Activated naive CD8-positive, alpha-beta T cell (primary cell): ENCODE data around the gene NDUFB5.
"Not testable (repeated sequence)": the region's sequence is repeated elsewhere in the genome, so short reads cannot be mapped to it uniquely, and the experiment has no call there.

ENCODE experiments used
- H3K27ac Mint-ChIP-seq: one replicate; pipeline ENCODE4 v1.8.0; 2021; ENCODE audit warnings: mixed read lengths
- H3K27me3 Mint-ChIP-seq: one replicate; pipeline ENCODE4 v1.8.0; 2021; ENCODE audit warnings: mixed read lengths
- H3K36me3 Mint-ChIP-seq: one replicate; pipeline ENCODE4 v1.8.0; 2021; ENCODE audit warnings: mixed read lengths
- H3K4me1 Mint-ChIP-seq: one replicate; pipeline ENCODE4 v1.8.0; 2021; ENCODE audit warnings: low read depth, mixed read lengths
- H3K4me3 Mint-ChIP-seq: one replicate; pipeline ENCODE4 v1.8.0; 2021; ENCODE audit warnings: mild to moderate bottlenecking, mixed read lengths
- H3K9me3 Mint-ChIP-seq: one replicate; pipeline ENCODE4 v1.8.0; 2021; ENCODE audit warnings: low read depth, mixed read lengths

The NDUFB5 gene

GRCh38 chr3:179608931-179609720 is 4.5 kb downstream of the NDUFB5 start:
- H3K4me3 Mint-ChIP-seq, result peak overlapping the region; percentile 48
- peaks cover 42% of the 10 kb centered on the region for H3K4me1 Mint-ChIP-seq
- peak overlapping the region; percentile 91 for H3K27ac Mint-ChIP-seq
- no peaks in the 10 kb centered on the region for H3K9me3 Mint-ChIP-seq
- peaks cover 4% of the 10 kb centered on the region for H3K36me3 Mint-ChIP-seq
- H3K27me3 Mint-ChIP-seq, result no peaks in the 10 kb centered on the region

GRCh38 chr3:179610066-179610465 is 5.5 kb downstream of the NDUFB5 start:
- Mint-ChIP-seq H3K4me3 (no peak overlapping the region), H3K36me3 (peaks cover 4% of the 10 kb centered on the region), H3K27ac (no peak overlapping the region), H3K4me1 (peaks cover 36% of the 10 kb centered on the region), H3K9me3 (no peaks in the 10 kb centered on the region), H3K27me3 (no peaks in the 10 kb centered on the region)

- Mint-ChIP-seq H3K4me3 (no peak overlapping the region), H3K27ac (no peak overlapping the region), H3K27me3 (no peaks in the 10 kb centered on the region), H3K36me3 (peaks cover 6% of the 10 kb centered on the region), H3K9me3 (no peaks in the 10 kb centered on the region), H3K4me1 (peaks cover 16% of the 10 kb centered on the region)
These were observed 9.2 kb downstream of the NDUFB5 start for GRCh38 chr3:179613807-179614206.

- H3K36me3 Mint-ChIP-seq, result peaks cover 8% of the 10 kb centered on the region
- no peak overlapping the region for H3K27ac Mint-ChIP-seq
These were observed 11.0 kb downstream of the NDUFB5 start for GRCh38 chr3:179615458-179616173.

GRCh38 chr3:179622023-179622422 is 17.4 kb downstream of the NDUFB5 start:
- H3K4me1 Mint-ChIP-seq, result no peaks in the 10 kb centered on the region
- H3K27ac Mint-ChIP-seq, result no peak overlapping the region
- no peak overlapping the region for H3K4me3 Mint-ChIP-seq
- H3K9me3 Mint-ChIP-seq, result no peaks in the 10 kb centered on the region
- no peaks in the 10 kb centered on the region for H3K27me3 Mint-ChIP-seq
- H3K36me3 Mint-ChIP-seq, result peaks cover 15% of the 10 kb centered on the region

More at GRCh38 chr3:179615458-179616173, 11.0 kb downstream of the NDUFB5 start:
- H3K27me3 Mint-ChIP-seq, result no peaks in the 10 kb centered on the region
- H3K9me3 Mint-ChIP-seq, result no peaks in the 10 kb centered on the region
- no peak overlapping the region for H3K4me3 Mint-ChIP-seq
- peaks cover 7% of the 10 kb centered on the region for H3K4me1 Mint-ChIP-seq

GRCh38 chr3:179624451-179624850 is 19.9 kb downstream of the NDUFB5 start:
- H3K9me3 Mint-ChIP-seq, result no peaks in the 10 kb centered on the region
- H3K27ac Mint-ChIP-seq, result no peak overlapping the region
- no peaks in the 10 kb centered on the region for H3K4me1 Mint-ChIP-seq
- H3K27me3 Mint-ChIP-seq, result no peaks in the 10 kb centered on the region
- peaks cover 12% of the 10 kb centered on the region for H3K36me3 Mint-ChIP-seq
- H3K4me3 Mint-ChIP-seq, result no peak overlapping the region

- H3K27ac Mint-ChIP-seq, result no peak overlapping the region
- H3K27me3 Mint-ChIP-seq, result no peaks in the 10 kb centered on the region
- no peak overlapping the region for H3K4me3 Mint-ChIP-seq
- H3K36me3 Mint-ChIP-seq, result peaks cover under 1% of the 10 kb centered on the region
- H3K9me3 Mint-ChIP-seq, result no peaks in the 10 kb centered on the region
- H3K4me1 Mint-ChIP-seq, result no peaks in the 10 kb centered on the region
These were observed 26.3 kb downstream of the NDUFB5 start for GRCh38 chr3:179630753-179631451.

- Mint-ChIP-seq H3K36me3 (peaks cover 2% of the 10 kb centered on the region), H3K4me1 (no peaks in the 10 kb centered on the region), H3K27me3 (no peaks in the 10 kb centered on the region), H3K27ac (no peak overlapping the region), H3K9me3 (no peaks in the 10 kb centered on the region), H3K4me3 (no peak overlapping the region)
These were observed 35.9 kb downstream of the NDUFB5 start for GRCh38 chr3:179640469-179640868.

GRCh38 chr3:179642871-179643270 is 38.3 kb downstream of the NDUFB5 start:
- Mint-ChIP-seq H3K9me3 (no peaks in the 10 kb centered on the region), H3K4me3 (no peak overlapping the region), H3K4me1 (no peaks in the 10 kb centered on the region), H3K36me3 (peaks cover 2% of the 10 kb centered on the region), H3K27ac (no peak overlapping the region), H3K27me3 (no peaks in the 10 kb centered on the region)

GRCh38 chr3:179643837-179644236 is 39.2 kb downstream of the NDUFB5 start:
- H3K27me3 Mint-ChIP-seq, H3K9me3 Mint-ChIP-seq, H3K4me1 Mint-ChIP-seq, H3K36me3 Mint-ChIP-seq, H3K27ac Mint-ChIP-seq, H3K4me3 Mint-ChIP-seq: not testable (repeated sequence)

GRCh38 chr3:179646177-179646576 is 41.6 kb downstream of the NDUFB5 start:
- Mint-ChIP-seq H3K4me3 (no peak overlapping the region), H3K27ac (no peak overlapping the region), H3K9me3 (no peaks in the 10 kb centered on the region), H3K27me3 (no peaks in the 10 kb centered on the region), H3K4me1 (no peaks in the 10 kb centered on the region), H3K36me3 (no peaks in the 10 kb centered on the region)

- Mint-ChIP-seq H3K27ac (peak overlapping the region; percentile 4), H3K27me3 (no peaks in the 10 kb centered on the region), H3K9me3 (no peaks in the 10 kb centered on the region), H3K36me3 (peaks cover 4% of the 10 kb centered on the region), H3K4me3 (peak overlapping the region; percentile 86), H3K4me1 (peaks cover 29% of the 10 kb centered on the region)
These were observed 47.3 kb downstream of the NDUFB5 start for GRCh38 chr3:179651687-179652446.

- Mint-ChIP-seq H3K4me1 (peaks cover 29% of the 10 kb centered on the region), H3K27ac (peak within 1 kb of the TSS; percentile 87), H3K27me3 (no peaks in the 10 kb centered on the region), H3K36me3 (peaks cover 4% of the 10 kb centered on the region), H3K4me3 (peak within 1 kb of the TSS; percentile 95), H3K9me3 (no peaks in the 10 kb centered on the region)
These were observed 48.0 kb downstream of the NDUFB5 start, which contains the start of gene USP13 for GRCh38 chr3:179652447-179653095. USP13 (plus strand) TSS chr3:179653040; CDS start chr3:179653226, 186 bp downstream.
